SH-SY5Y (cell line): ENCODE data around the gene RXRA.

ENCODE experiments used
- GATA2 ChIP-seq: IDR thresholded peaks from 2 replicates; pipeline ENCODE4 v1.6.1; 2011; ENCODE audit warnings: mild to moderate bottlenecking, low read depth, low read length
- GATA3 ChIP-seq: IDR thresholded peaks from 2 replicates; pipeline ENCODE4 v1.6.1; 2011; ENCODE audit warnings: low read depth, mild to moderate bottlenecking, low read length, moderate library complexity

RXRA gene

GRCh38 chr9:134290603-134291451 is 35.4 kb upstream of the RXRA start:
- no peak for TF ChIP-seq GATA3

DNA sequence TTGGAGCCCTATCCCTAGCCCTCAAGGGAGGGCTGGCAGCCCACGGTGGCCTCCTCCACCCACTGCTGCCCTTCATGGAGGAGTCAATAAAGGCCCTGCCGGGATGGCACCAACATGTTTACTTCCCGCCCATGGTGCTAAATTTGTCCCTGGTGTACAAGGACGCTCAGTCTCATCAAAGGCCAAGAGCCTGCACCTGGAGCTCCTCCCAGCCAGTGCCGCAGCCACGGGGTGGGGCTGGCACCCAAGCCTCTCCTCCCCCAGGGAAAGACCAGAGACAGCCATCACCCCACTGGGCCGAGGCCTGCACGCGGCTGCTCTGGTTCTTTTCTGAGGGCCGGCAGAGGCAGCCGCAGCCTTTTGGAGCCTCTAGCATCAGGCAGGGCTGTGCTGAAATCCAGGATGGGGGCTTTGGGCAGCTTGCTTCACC is 34.8 kb upstream of the RXRA start:
- TF ChIP-seq GATA2 (no peak), GATA3 (no peak)

- TF ChIP-seq GATA2 (no peak), GATA3 (no peak)
Observed at GRCh38 chr9:134291961-134292871, 34.0 kb upstream of the RXRA start.

DNA sequence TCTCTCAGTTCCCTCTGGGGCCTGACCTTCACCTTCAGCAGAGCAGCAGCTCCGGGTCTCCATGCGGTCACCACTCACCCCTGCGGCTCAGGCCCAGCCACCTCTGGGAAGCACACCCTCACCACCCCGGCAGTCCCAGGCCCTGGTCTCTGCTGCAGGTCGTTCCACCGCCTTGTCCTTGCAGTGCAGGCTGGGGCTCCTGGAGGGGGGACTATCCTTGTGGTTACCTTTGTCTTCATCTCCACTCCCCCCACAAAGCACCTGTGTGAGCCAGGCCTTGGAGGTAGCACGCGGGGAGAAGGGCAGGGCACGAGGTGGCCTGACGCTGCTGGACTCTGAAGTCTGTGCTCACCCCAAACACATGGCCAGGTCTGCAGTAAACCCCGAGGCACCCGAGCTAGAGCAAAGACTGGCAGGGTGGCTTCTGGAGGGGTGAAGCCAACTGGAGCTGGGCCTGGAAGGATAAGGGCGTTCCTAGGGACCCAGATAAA is 33.2 kb upstream of the RXRA start:
- no peak for TF ChIP-seq GATA3
- no peak for TF ChIP-seq GATA2

GRCh38 chr9:134293611-134294152 is 32.6 kb upstream of the RXRA start:
- TF ChIP-seq GATA3 (no peak), GATA2 (no peak)

DNA sequence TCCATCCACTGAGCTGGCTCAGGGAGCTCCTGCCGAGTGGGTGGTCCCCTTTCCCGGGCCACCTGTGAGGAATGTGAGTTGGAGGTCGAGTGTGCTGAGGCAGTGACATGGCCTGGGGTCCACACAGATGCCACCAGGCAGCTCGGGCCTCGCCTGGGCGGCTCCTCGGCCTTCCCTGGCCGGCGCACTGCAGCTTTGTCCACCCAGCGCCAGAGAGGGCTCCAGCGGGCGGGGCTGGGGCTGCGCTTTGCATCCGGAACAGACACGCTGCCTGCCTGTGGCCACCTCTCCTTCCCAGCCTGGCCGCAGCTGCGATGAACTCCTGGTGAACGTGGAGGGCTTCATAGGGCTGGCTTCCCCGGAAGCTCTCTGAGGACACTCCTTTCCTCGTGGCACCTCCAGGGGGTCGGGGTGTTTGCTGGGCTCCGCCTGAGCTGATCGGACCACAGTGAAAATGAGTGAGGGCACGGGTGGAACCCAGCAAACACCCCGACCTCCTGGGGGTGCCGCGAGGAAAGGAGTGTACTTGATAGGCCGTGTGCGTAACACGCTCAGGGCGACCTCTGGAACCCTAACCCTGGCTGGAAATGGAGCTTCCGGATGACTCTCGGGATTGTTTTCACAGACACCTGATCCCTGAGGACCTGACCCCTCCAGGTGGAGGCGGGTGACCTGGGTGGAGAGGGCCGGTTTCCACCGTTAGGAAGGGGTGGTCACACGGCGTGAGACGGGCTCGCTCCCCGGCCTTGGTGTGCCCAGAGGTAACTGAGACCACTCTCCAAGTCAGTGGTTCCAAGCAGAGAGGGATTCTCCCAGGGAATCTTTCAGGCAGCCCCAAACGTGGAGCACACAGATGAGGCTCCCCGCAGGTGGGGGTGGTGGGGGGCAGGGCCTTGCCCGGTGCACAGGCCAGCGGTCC is 31.8 kb upstream of the RXRA start:
- TF ChIP-seq GATA2: no peak
- no peak for TF ChIP-seq GATA3

DNA sequence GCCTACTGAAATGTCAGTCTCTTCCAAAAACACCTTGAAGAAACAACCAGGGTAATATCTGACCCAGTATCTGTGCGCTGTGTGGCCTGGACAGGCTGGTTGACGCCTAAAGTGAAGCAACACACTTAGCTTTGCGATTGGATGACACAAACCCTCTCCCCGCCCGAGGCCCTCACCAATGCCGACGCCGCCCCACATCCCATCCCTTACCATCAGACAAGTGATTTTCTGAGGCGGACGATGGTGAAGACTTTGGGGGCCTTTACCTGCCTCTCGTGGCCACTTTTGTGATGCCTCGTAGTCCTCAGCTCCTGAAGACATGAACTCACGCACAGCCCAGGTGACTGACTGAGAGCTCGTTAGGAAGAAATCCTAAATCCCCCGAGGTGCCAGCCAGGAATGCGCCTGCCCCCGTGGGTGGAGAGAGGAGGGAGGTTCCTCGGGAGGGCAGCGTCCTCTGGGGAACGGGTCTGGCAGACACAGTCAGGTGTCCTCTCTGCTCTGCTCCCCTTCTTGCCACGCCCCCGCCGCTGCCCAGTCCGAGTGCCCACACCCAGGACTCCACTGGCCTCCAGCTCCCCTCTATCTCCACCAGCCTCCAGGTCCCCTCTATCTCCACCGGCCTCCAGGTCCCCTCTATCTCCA is 31.0 kb upstream of the RXRA start:
- TF ChIP-seq GATA3: no peak
- TF ChIP-seq GATA2: no peak

- TF ChIP-seq GATA3 (no peak), GATA2 (no peak)
Observed at GRCh38 chr9:134295746-134296250, 30.5 kb upstream of the RXRA start.

DNA sequence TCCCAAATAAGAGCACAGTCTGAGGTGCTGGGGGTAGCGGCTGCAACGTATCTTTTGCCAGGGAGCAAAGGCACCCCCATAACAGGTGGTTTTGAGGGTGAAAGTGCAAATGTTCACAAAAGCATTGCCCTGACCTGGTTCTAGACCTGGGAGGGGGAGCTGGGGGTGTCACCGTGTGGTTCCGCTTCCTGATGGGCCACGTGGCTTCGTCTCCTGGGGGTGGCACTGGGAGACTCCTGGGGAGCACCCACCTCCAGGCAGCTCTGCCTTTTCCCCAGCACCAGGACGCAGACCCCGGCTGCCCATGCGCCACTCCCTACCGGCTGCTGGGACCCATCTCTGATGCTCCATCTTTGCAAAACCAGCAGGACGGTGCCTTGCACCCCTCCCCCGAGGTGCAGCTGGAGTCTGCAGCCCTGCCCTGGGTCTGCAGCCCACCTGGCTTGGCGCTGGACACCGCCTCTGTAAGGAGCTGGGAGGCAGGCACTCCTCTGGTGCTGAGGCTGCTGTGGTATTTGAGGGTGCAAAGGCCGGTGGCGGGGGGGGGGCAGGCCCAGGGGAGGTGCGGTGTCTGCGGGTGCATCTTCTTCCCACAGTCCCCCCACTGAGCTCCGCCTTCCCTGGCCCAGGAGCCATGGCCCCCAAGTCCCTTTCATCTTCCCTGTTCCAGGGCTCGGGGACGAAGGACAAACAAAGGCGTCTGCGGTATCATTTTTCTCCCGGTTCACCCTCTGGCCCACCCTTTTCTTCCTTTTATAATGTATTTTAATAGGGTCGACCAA is 29.8 kb upstream of the RXRA start:
- TF ChIP-seq GATA2: no peak
- no peak for TF ChIP-seq GATA3

GRCh38 chr9:134297083-134297410 is 29.2 kb upstream of the RXRA start:
- no peak for TF ChIP-seq GATA3
- TF ChIP-seq GATA2: no peak

- TF ChIP-seq GATA2 (no peak), GATA3 (no peak)
Observed at GRCh38 chr9:134297576-134297975, 28.7 kb upstream of the RXRA start.

GRCh38 chr9:134298000-134298399 is 28.3 kb upstream of the RXRA start:
- TF ChIP-seq GATA3 (no peak), GATA2 (no peak)

GRCh38 chr9:134299068-134299467 is 27.2 kb upstream of the RXRA start:
- no peak for TF ChIP-seq GATA2
- TF ChIP-seq GATA3: no peak
